ENCODE results near the gene NAV1. TPM values are rescaled to one million over a fixed set of nuclear protein-coding genes. Genes with fewer than 3 reads are reported as not detected.

NAV1 gene
- total and polyA plus RNA-seq, 9 of the 15 experiments (the other 6 are each of a cell fraction or from before 2014, with no cell fraction given) = 0.91 to 16.8 (median 3.2) TPM

DNA sequence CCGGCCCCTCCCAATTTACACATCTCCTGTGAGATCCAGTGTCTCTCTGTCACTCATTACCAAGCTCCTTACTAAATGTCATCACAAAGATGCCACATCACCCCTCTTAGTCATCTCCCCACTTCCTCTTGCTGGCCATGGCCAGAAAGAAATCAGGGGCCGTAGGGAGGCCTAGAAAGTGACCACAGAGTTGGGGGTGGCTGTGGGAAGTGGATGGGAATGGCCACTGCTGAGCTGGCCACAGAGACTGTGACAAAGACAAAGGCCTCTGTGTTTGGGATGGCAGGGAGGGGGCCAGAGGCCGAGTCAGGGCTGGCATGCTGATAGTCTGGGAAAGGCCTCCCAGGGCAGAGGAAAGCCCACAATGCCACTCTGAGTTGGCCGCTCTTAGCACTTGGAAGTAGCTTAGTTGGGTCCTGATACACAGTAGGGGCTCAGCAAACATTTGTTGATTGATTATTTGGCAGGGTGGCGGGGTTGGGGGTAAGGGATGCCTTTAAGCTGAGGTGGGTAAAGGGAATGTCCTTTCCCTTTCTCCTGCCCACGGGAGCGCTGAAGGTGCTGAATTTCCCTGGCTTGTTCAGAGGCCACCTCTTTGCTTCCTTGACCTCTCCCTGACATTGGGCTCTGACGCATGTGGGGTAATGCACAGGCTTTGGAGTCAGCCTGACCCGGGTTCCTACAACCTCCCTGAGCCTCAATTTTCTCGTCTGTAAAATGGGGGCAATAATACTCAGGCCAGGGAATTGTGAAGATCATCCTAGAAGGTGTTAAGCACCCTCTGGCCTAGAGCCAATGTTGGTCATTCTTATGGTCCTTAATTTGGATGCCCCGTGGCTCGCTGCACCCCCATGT is 13.2 kb downstream of the NAV1 start (continued):
- TF ChIP-seq GATA2 (CRISPR knock-in tag; IDR thresholded peaks at IDR 0.05) = no peak
- TF ChIP-seq TEAD2 (tag; IDR thresholded peaks at IDR 0.05) = no peak
- TF ChIP-seq, protein P1, sequence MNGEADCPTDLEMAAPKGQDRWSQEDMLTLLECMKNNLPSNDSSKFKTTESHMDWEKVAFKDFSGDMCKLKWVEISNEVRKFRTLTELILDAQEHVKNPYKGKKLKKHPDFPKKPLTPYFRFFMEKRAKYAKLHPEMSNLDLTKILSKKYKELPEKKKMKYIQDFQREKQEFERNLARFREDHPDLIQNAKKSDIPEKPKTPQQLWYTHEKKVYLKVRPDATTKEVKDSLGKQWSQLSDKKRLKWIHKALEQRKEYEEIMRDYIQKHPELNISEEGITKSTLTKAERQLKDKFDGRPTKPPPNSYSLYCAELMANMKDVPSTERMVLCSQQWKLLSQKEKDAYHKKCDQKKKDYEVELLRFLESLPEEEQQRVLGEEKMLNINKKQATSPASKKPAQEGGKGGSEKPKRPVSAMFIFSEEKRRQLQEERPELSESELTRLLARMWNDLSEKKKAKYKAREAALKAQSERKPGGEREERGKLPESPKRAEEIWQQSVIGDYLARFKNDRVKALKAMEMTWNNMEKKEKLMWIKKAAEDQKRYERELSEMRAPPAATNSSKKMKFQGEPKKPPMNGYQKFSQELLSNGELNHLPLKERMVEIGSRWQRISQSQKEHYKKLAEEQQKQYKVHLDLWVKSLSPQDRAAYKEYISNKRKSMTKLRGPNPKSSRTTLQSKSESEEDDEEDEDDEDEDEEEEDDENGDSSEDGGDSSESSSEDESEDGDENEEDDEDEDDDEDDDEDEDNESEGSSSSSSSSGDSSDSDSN (IDR thresholded peaks at IDR 0.05; ENCODE audit: borderline replicate concordance in 1 of 2, low read depth in 2 of 2, low read length in 2 of 2) = 0 out of 4 replicates have a peak, but pooled peaks of 1 of the 2 experiments have one; percentile 29
- no peak for TF ChIP-seq ZFP30 (CRISPR knock-in tag; IDR thresholded peaks at IDR 0.05; ENCODE audit: borderline replicate concordance)
- TF ChIP-seq ETS2 (tag; IDR thresholded peaks at IDR 0.05; ENCODE audit: borderline replicate concordance, poor library complexity, severe bottlenecking) = no peak
- TF ChIP-seq SMAD1 (IDR thresholded peaks at IDR 0.05; ENCODE audit: low read depth, low read length, partially characterized antibody) = no peak
- TF ChIP-seq TARDBP (IDR thresholded peaks at IDR 0.05) = 0 out of 2 replicates have a peak, but pooled peaks have one; percentile 32
- peak; percentile 62 for TF ChIP-seq EP300 (IDR thresholded peaks at IDR 0.05; ENCODE audit: low read length)
- peak; percentile 52 for TF ChIP-seq NEUROD1 (IDR thresholded peaks at IDR 0.05; ENCODE audit: borderline replicate concordance, low read depth, low read length, partially characterized antibody)
- TF ChIP-seq ZNF134 (CRISPR knock-in tag; conservative IDR thresholded peaks at IDR 0.05) = 0 out of 2 replicates have a peak, but pooled peaks have one; percentile 49
- TF ChIP-seq HNRNPH1 (optimal IDR thresholded peaks at IDR 0.05; ENCODE audit: low read depth, low read length) = no peak
- no peak for TF ChIP-seq NCOA2 (IDR thresholded peaks at IDR 0.05; ENCODE audit: partially characterized antibody in 2 of 2)
- TF ChIP-seq PTRF (tag; IDR thresholded peaks at IDR 0.05) = no peak
- no peak for TF ChIP-seq SREBF2 (CRISPR knock-in tag; IDR thresholded peaks at IDR 0.05)
- TF ChIP-seq E2F6 (IDR thresholded peaks at IDR 0.05; ENCODE audit: borderline replicate concordance in 1 of 2, extremely low read depth in 1 of 2, insufficient read depth in 1 of 2, insufficient read length in 1 of 2, low read depth in 1 of 2, low read length in 1 of 2, poor library complexity in 1 of 2, severe bottlenecking in 1 of 2) = no peak
- no peak for TF ChIP-seq MXI1 (IDR thresholded peaks at IDR 0.05; ENCODE audit: low read depth, low read length)
- no peak for TF ChIP-seq POLR2B (IDR thresholded peaks at IDR 0.05; ENCODE audit: low read depth, partially characterized antibody)
- TF ChIP-seq VEZF1 (CRISPR knock-in tag; IDR thresholded peaks at IDR 0.05) = peak; percentile 76
- peak; percentile 66 to 70 for TF ChIP-seq KDM1A (IDR thresholded peaks at IDR 0.05)
- TF ChIP-seq BRD9 (IDR thresholded peaks at IDR 0.05; ENCODE audit: low read depth, partially characterized antibody) = no peak
- no peak for TF ChIP-seq TAF15 (IDR thresholded peaks at IDR 0.05; ENCODE audit: low read depth, low read length)
- TF ChIP-seq U2AF2 (optimal IDR thresholded peaks at IDR 0.05; ENCODE audit: low read depth, low read length) = no peak
- TF ChIP-seq POLR2AphosphoS2 (IDR thresholded peaks at IDR 0.05; ENCODE audit: low read length) = no peak

All from K562 (cell line).